ENCODE measurements around the gene P3H2. TPM values are rescaled to one million over a fixed set of nuclear protein-coding genes. Genes with fewer than 3 reads are reported as not detected.

Gene P3H2, protein sequence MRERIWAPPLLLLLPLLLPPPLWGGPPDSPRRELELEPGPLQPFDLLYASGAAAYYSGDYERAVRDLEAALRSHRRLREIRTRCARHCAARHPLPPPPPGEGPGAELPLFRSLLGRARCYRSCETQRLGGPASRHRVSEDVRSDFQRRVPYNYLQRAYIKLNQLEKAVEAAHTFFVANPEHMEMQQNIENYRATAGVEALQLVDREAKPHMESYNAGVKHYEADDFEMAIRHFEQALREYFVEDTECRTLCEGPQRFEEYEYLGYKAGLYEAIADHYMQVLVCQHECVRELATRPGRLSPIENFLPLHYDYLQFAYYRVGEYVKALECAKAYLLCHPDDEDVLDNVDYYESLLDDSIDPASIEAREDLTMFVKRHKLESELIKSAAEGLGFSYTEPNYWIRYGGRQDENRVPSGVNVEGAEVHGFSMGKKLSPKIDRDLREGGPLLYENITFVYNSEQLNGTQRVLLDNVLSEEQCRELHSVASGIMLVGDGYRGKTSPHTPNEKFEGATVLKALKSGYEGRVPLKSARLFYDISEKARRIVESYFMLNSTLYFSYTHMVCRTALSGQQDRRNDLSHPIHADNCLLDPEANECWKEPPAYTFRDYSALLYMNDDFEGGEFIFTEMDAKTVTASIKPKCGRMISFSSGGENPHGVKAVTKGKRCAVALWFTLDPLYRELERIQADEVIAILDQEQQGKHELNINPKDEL
- total RNA-seq, result 10 to 100 TPM in 2 of 9 donors, 1 to 10 TPM in 7; 1.5 to 24.8 (median 4.3) TPM
- 1 to 10 TPM in 1 of 2 donors, under 1 TPM in 1; 0.55 to 1.1 TPM for polyA plus RNA-seq
- long read RNA-seq, donor 1, transcript P3H2-201 (15 exons, 3,509 nt), result major isoform, 12 of 13 reads
- long read RNA-seq, donor 1, partial matches to known transcripts, result 0 of 13 reads
- long read RNA-seq, donor 1, other reads (novel, unspliced or antisense), result 1 of 13 reads
- long read RNA-seq, donor 2, transcript P3H2-201 (15 exons, 3,509 nt), result major isoform, 6 of 7 reads
- long read RNA-seq, donor 2, partial matches to known transcripts, result 1 of 7 reads
- long read RNA-seq, donor 2, other reads (novel, unspliced or antisense), result 0 of 7 reads
- long read RNA-seq, donor 3, transcript P3H2-201 (15 exons, 3,509 nt), result major isoform, 13 of 13 reads
- long read RNA-seq, donor 3, partial matches to known transcripts, result 0 of 13 reads
- long read RNA-seq, donor 3, other reads (novel, unspliced or antisense), result 0 of 13 reads

DNA sequence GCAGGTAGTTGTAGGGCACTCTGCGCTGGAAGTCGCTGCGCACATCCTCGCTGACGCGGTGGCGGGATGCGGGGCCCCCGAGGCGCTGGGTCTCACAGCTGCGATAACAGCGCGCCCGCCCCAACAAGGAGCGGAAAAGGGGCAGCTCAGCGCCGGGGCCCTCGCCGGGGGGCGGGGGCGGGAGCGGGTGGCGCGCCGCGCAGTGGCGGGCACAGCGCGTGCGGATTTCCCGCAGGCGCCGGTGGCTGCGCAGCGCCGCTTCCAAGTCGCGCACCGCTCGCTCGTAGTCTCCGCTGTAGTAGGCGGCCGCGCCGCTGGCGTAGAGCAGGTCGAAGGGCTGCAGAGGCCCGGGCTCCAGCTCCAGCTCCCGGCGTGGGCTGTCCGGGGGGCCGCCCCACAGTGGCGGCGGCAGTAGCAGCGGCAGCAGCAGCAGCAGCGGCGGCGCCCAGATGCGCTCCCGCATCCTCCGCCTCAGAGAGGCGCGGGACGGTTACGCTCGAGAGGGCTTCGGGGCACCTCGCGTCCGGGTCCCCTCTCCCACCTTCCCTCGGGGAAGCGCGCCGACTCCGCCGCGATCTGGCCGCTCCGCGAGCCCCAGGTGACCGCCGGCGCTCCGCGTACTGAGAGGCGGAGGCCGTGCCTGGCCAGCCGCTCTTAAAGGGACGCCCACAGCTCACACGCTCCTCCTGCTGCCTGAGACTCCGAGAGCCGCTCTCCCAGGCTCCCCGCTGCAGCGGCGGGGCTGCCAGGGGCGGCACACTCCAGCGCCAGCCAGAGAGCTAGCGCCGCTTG, at the start of gene P3H2:
TSS of gene P3H2 (minus strand) at position 629 of the 792 bp plus-strand sequence. CDS start at position 463, 166 bp downstream.
- peak within 1 kb of the TSS in 10 of 12 donors; percentile 16 to 91 (median 72) for H3K27ac ChIP-seq

DNA sequence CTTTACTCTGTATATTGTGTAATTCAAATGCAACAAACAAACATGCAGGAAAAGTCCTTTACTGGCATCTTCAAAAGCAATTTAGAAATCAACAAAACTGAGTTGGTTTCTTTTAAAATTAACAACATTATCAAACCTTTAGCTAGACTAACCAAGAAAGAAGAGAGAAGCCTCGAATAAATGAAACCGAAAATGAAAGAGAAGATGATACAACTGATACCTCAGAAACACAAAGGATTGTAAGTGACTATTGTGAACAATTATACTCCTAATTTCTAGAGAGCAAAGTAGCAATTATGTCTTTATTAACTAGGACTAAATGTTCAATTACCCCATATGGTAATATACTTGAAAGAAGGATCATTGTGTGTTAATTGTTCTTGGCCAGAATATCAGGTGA, 49.2 kb upstream of the P3H2 start:
- H3K4me3 ChIP-seq, result peak overlapping the region in 3 of 12 donors; percentile 23 to 31 (median 25)
- no peaks in the 10 kb centered on the region for H3K9me3 ChIP-seq
- WGBS, 4 donors, result 73 to 80% (median 77%) methylated on average over 2 of the region's 2 CpGs
- intact Hi-C loops (cut with DNase I), result no loop called here
- H3K4me1 ChIP-seq, result peaks cover 0 to 11% (median 0%) of the 10 kb centered on the region in 12 donors
- ATAC-seq (no peak), DNase-seq (no peak)
- peak overlapping the region in 1 of 12 donors; percentile 7 for H3K27ac ChIP-seq
- H3K36me3 ChIP-seq, result no peaks in the 10 kb centered on the region
- H3K27me3 ChIP-seq, result no peaks in the 10 kb centered on the region
- no peak for TF ChIP-seq POLR2A (IDR thresholded peaks at IDR 0.05)
- TF ChIP-seq, protein P1, sequence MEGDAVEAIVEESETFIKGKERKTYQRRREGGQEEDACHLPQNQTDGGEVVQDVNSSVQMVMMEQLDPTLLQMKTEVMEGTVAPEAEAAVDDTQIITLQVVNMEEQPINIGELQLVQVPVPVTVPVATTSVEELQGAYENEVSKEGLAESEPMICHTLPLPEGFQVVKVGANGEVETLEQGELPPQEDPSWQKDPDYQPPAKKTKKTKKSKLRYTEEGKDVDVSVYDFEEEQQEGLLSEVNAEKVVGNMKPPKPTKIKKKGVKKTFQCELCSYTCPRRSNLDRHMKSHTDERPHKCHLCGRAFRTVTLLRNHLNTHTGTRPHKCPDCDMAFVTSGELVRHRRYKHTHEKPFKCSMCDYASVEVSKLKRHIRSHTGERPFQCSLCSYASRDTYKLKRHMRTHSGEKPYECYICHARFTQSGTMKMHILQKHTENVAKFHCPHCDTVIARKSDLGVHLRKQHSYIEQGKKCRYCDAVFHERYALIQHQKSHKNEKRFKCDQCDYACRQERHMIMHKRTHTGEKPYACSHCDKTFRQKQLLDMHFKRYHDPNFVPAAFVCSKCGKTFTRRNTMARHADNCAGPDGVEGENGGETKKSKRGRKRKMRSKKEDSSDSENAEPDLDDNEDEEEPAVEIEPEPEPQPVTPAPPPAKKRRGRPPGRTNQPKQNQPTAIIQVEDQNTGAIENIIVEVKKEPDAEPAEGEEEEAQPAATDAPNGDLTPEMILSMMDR (IDR thresholded peaks at IDR 0.05), result no peak

More for the DNA sequence above, at the start of gene P3H2:
- H3K4me3 ChIP-seq, result peak within 1 kb of the TSS; percentile 50 to 90 (median 80)
- no peaks in the 10 kb centered on the region for H3K9me3 ChIP-seq
- ATAC-seq (peak; percentile 91 to 100 (median 99)), DNase-seq (peak; percentile 78 to 90 (median 85))
- no peaks in the 10 kb centered on the region for H3K36me3 ChIP-seq
- peaks cover 0 to 20% (median 6%) of the 10 kb centered on the region in 12 donors for H3K4me1 ChIP-seq
- TF ChIP-seq POLR2A (IDR thresholded peaks at IDR 0.05), result no peak
- TF ChIP-seq, protein P1 (IDR thresholded peaks at IDR 0.05), result peak; percentile 4 to 78 (median 42)
- intact Hi-C loops (cut with DNase I), result loop anchor here in 7 of 10 donors (2.0 to 10.0 kb wide), 6 partner anchors 82 to 156 kb away; no protein-coding TSS in a partner anchor
- 0 to 2% (median 1%) methylated on average over 16 to 100 of the region's 100 CpGs for WGBS, 4 donors
- peaks cover 0 to 30% (median 0%) of the 10 kb centered on the region in 9 donors for H3K27me3 ChIP-seq

DNA sequence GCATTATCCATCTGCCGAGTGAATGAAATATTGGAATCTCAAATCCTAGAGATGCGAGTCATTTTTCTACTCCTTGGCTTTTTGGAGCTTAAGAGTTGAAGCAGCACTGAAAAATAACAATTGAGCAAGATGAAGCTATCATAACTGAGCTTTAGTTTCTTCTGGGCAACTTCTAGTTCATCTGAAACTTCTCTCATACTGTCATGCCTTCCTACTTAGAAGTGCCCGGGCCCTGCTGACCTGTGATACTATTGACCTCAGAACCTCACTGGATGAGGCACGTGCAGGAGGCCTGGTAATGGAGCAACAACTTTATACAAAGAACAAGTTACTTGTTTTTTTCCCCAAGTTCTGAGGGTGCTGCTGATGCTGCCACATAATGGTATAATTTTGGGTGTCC, 48.5 kb upstream of the P3H2 start:
- no peaks in the 10 kb centered on the region for H3K36me3 ChIP-seq
- intact Hi-C loops (cut with DNase I), result no loop called here
- H3K27me3 ChIP-seq, result no peaks in the 10 kb centered on the region
- WGBS, 4 donors, result 68 to 81% (median 80%) methylated on average over 4 of the region's 4 CpGs
- H3K4me1 ChIP-seq, result peaks cover 0 to 11% (median 0%) of the 10 kb centered on the region in 12 donors
- ATAC-seq (no peak), DNase-seq (no peak)
- TF ChIP-seq POLR2A (IDR thresholded peaks at IDR 0.05), result no peak
- TF ChIP-seq, protein P1 (IDR thresholded peaks at IDR 0.05), result no peak
- no peak overlapping the region for H3K27ac ChIP-seq
- no peaks in the 10 kb centered on the region for H3K9me3 ChIP-seq
- H3K4me3 ChIP-seq, result no peak overlapping the region
